RPMI8226 (cell line): ENCODE data around the gene KLK1.

ENCODE experiments used
- DNase-seq: peaks from one replicate; pipeline ENCODE4 v3.0.0-alpha.2; 2015

KLK1 gene

GRCh38 chr19:50823389-50824042 lies at the start of gene KLK1:
Gene KLK1 (minus strand): TSS chr19:50823787. CDS start chr19:50823748, 39 bp downstream.
- DNase-seq = peak; percentile 56

GRCh38 chr19:50873056-50873455 lies 49.5 kb upstream of the KLK1 start, which contains the start of gene KLK2:
Gene KLK2 (plus strand): TSS chr19:50873439. CDS start chr19:50873474, 35 bp downstream.
- DNase-seq = no peak

- peak; percentile 93 for DNase-seq
These were observed 47.0 kb upstream of the KLK1 start for GRCh38 chr19:50870417-50871089.

- no peak for DNase-seq
These were observed 45.9 kb upstream of the KLK1 start for GRCh38 chr19:50869479-50869878.

- DNase-seq = no peak
These were observed 38.1 kb upstream of the KLK1 start for GRCh38 chr19:50861496-50862286.

DNA sequence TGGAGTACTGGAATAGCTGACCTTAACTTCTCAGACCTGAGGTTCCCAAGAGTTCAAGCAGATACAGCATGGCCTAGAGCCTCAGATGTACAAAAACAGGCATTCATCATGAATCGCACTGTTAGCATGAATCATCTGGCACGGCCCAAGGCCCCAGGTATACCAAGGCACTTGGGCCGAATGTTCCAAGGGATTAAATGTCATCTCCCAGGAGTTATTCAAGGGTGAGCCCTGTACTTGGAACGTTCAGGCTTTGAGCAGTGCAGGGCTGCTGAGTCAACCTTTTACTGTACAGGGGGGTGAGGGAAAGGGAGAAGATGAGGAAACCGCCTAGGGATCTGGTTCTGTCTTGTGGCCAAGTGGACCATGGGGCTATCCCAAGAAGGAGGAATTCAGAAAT lies 37.4 kb upstream of the KLK1 start:
- DNase-seq = no peak

- no peak for DNase-seq
These were observed 36.3 kb upstream of the KLK1 start for GRCh38 chr19:50859849-50860248.

DNA sequence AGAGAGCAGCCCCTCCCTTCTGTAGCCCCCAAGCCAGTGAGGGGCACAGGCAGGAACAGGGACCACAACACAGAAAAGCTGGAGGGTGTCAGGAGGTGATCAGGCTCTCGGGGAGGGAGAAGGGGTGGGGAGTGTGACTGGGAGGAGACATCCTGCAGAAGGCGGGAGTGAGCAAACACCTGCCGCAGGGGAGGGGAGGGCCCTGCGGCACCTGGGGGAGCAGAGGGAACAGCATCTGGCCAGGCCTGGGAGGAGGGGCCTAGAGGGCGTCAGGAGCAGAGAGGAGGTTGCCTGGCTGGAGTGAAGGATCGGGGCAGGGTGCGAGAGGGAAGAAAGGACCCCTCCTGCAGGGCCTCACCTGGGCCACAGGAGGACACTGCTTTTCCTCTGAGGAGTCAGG lies 35.3 kb upstream of the KLK1 start:
- DNase-seq = peak; percentile 73

DNA sequence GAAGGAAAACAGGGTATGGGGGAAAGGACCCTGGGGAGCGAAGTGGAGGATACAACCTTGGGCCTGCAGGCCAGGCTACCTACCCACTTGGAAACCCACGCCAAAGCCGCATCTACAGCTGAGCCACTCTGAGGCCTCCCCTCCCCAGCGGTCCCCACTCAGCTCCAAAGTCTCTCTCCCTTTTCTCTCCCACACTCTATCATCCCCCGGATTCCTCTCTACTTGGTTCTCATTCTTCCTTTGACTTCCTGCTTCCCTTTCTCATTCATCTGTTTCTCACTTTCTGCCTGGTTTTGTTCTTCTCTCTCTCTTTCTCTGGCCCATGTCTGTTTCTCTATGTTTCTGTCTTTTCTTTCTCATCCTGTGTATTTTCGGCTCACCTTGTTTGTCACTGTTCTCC lies 33.8 kb upstream of the KLK1 start:
- no peak for DNase-seq

- no peak for DNase-seq
These were observed 31.2 kb upstream of the KLK1 start, which contains the start of gene KLK3 for GRCh38 chr19:50854636-50855410. Gene KLK3 (plus strand): TSS chr19:50854915. CDS start chr19:50854956, 41 bp downstream.

GRCh38 chr19:50851620-50852019 lies 28.0 kb upstream of the KLK1 start:
- no peak for DNase-seq

GRCh38 chr19:50850738-50851137 lies 27.2 kb upstream of the KLK1 start:
- no peak for DNase-seq

GRCh38 chr19:50844296-50844935 lies 20.8 kb upstream of the KLK1 start:
- DNase-seq = peak; percentile 90

GRCh38 chr19:50843701-50844221 lies 20.2 kb upstream of the KLK1 start:
- peak; percentile 88 for DNase-seq

DNA sequence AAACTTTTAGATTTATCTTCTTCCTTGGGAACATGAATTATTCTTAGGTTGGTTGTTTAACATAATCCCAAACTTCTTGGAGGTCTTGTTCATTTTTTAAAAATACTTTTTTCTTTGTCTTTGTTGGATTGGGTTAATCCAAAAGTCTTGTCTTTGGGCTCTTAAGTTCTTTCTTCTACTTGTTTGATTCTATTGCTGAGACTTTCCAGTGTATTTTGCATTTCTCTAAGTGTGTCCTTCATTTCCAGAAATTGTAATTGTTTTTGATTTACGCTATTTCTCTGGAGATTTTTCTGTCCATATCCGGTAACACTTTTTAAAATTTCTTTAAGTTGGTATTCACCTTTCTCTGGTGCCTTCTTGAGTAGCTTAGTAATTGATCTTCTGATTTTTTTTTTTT lies 19.6 kb upstream of the KLK1 start:
- no peak for DNase-seq

- no peak for DNase-seq
These were observed 18.5 kb upstream of the KLK1 start for GRCh38 chr19:50842130-50842529.

- no peak for DNase-seq
These were observed 16.4 kb upstream of the KLK1 start for GRCh38 chr19:50839712-50840655.

DNA sequence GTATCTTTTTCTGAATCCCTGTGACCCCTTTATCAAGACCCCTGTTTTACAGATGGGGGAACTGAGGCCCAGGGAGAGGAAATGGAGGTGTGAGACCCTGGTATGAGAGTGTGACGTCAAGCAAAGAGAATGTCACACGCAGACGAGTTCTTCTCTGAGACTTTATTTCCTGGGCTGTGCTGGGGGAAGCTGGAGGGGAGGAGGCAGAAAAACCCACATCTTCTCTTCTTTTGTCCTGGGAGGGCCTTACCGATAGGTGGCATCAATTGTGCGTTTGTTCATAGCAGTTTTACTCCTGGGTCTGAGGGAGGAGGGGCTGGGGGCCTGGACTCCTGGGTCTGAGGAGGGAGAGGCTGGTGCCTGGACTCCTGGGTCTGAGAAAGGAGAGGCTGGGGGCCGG lies 14.7 kb upstream of the KLK1 start:
- DNase-seq = peak; percentile 74

GRCh38 chr19:50837300-50837699 lies 13.7 kb upstream of the KLK1 start:
- peak; percentile 33 for DNase-seq

DNA sequence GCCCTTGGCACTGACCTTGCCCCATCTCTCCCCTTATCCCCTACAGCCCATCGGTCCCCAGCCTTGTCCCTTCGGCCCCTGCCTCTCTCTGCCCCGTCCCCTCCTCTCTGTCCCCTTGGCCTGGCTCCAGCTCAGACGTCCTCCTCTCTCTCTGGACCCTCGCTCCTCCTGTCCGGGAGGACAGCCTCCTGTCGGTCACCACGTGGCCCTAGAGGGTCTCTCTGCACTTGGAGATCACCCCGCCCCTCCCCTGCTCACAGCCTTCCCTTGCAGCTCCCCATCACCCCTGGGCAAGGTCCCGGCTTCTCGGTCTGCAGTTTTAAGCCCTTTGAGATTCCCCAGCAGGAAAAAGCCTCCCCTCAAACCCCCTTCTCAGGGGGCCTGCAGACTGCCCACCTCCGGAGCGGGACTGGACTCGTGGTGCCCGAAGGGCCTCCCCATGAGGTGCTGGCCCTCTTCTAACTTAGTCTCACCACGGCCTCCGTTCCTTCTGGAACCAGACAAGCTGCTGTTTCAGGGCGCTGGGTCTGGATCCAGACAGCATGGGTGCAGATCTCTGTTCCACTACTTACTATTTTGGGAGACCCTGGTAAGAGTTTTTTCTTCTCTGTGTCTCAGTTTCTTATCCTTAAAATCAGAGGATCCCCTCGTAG lies 13.1 kb upstream of the KLK1 start:
- no peak for DNase-seq
